Measurements from ENCODE around the gene PDSS2.

DNA sequence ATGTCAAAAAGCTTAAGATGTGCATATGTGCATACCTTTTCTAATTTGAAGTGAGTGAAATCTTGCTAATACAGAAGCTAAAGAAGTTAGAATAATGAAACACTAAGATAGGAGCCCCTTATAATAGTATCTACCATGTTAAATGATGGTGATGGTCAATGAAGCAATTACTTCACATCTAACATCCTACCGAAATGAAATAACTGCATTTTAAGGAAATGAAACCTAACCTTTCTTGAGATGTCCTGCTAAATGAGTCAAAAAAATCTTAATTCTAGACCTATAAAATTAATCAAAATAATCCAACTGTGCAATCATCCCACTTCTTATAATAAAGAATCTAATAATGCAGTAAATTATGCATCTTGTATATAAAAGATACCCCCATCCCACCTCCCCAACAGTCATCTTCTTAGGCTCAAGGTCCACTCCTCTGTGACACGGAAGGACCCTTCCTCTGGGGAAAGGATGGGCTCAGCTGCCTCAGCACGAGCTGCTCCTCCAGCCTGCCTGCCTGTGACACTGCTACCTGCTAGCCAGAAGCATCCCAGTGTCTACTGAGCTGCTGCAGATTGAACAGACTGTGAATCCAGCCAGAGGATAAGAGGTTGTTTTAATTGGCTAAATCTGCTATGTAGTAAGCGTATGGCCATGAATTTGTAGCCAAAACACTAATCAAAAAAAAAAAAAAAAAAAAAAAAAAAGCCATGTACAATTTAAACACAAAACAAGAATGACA lies 214.5 kb downstream of the PDSS2 start:
- no peak for TF ChIP-seq GATA2 (IDR thresholded peaks at IDR 0.05; ENCODE audit: low read depth, low read length)
- TF ChIP-seq GATA3 (IDR thresholded peaks at IDR 0.05; ENCODE audit: low read depth, low read length), result no peak
